IMR-90 (cell line): Measurements from ENCODE around the gene CES1. TPM values are rescaled to one million over a fixed set of nuclear protein-coding genes. Genes with fewer than 3 reads are reported as not detected.
"Not testable (repeated sequence)": the region's sequence is repeated elsewhere in the genome, so short reads cannot be mapped to it uniquely, and the experiment has no call there.

Experiments used
- ATAC-seq: fragments of 200-7000 bp; cut with Tn5 transposase; 2 replicates; pipeline ENCODE4 v1.9.1; 2020; ENCODE audit warnings: low read depth, mild to moderate bottlenecking, moderate library complexity
- BruUV-seq: library from RNA; stranded (reverse); fragments of 400-500 nt; replicated peaks from 2 replicates; lab custom pipeline; 2021; lab: Mats Ljungman, UMichigan
- CTCF ChIA-PET: fragments of 300-600 bp; formaldehyde crosslinking; extraction: SDS; loops from one replicate; lab custom pipeline; 2021; ENCODE audit warnings: antibody characterized with exemption; lab: Yijun Ruan, JAX
- POLR2A ChIA-PET: fragments of 300-600 bp; sonication (Branson Sonifier 250); formaldehyde crosslinking; loops from one replicate; lab custom pipeline; 2022; ENCODE audit warnings: antibody characterized with exemption; ENCODE audit not compliant: unreplicated experiment; lab: Charles Lee
- DNase-seq: peaks from one replicate; pipeline ENCODE4 v3.0.0; 2013
- H2AFZ ChIP-seq: replicated peaks from 2 replicates; pipeline ENCODE3; 2013; ENCODE audit warnings: low read length, mild to moderate bottlenecking; ENCODE audit not compliant: poor library complexity
- H2AK5ac ChIP-seq: 2 replicates; pipeline ENCODE4 v1.6.1; 2013; ENCODE audit warnings: low read depth, low read length, inconsistent platforms
- H2AK9ac ChIP-seq: replicated peaks from 2 replicates; pipeline ENCODE3; 2013; ENCODE audit warnings: mild to moderate bottlenecking, low read depth, low read length, moderate library complexity; ENCODE audit not compliant: poor library complexity
- H2BK120ac ChIP-seq: 2 replicates; pipeline ENCODE4 v1.6.1; 2013; ENCODE audit warnings: low read depth, low read length, inconsistent platforms
- H2BK15ac ChIP-seq: 3 replicates; pipeline ENCODE4 v1.6.1; 2013; ENCODE audit warnings: low read depth, low read length, inconsistent platforms
- H2BK20ac ChIP-seq: 2 replicates; pipeline ENCODE4 v1.6.1; 2013; ENCODE audit warnings: low read depth, mild to moderate bottlenecking, inconsistent platforms, low read length, moderate library complexity
- H2BK5ac ChIP-seq: 2 replicates; pipeline ENCODE4 v1.6.1; 2013; ENCODE audit warnings: mild to moderate bottlenecking, low read depth, low read length, inconsistent platforms; ENCODE audit not compliant: poor library complexity, severe bottlenecking
- H3K14ac ChIP-seq: replicated peaks from 2 replicates; pipeline ENCODE4 v1.6.1; 2013; ENCODE audit warnings: low read depth, low read length, inconsistent platforms
- H3K18ac ChIP-seq: 2 replicates; pipeline ENCODE4 v1.6.1; 2013; ENCODE audit warnings: low read depth, low read length, control low read depth
- H3K23ac ChIP-seq: 2 replicates; pipeline ENCODE4 v1.6.1; 2013; ENCODE audit warnings: low read depth, low read length, inconsistent platforms
- H3K27ac ChIP-seq: 2 replicates; pipeline ENCODE4 v1.5.1; 2013; ENCODE audit warnings: mild to moderate bottlenecking, control low read depth, low read length; ENCODE audit not compliant: insufficient read depth
- H3K27me3 ChIP-seq: 2 replicates; pipeline ENCODE4 v1.6.1; 2013; ENCODE audit warnings: low read length; ENCODE audit not compliant: control insufficient read depth, insufficient read depth
- H3K36me3 ChIP-seq: 2 replicates; pipeline ENCODE4 v1.6.1; 2013; ENCODE audit warnings: low read length, mixed read lengths; ENCODE audit not compliant: control insufficient read depth, insufficient read depth
- H3K4ac ChIP-seq: 2 replicates; pipeline ENCODE4 v1.6.1; 2013; ENCODE audit warnings: low read depth, low read length, inconsistent platforms
- H3K4me1 ChIP-seq: 2 replicates; pipeline ENCODE4 v1.6.1; 2013; ENCODE audit warnings: low read length, mixed read lengths; ENCODE audit not compliant: control insufficient read depth, insufficient read depth
- H3K4me2 ChIP-seq: 2 replicates; pipeline ENCODE4 v1.6.1; 2013; ENCODE audit warnings: low read depth, mild to moderate bottlenecking, control low read depth, low read length, moderate library complexity
- H3K4me3 ChIP-seq: 2 replicates; pipeline ENCODE4 v1.5.1; 2013; ENCODE audit warnings: low read depth, mild to moderate bottlenecking, control low read depth, low read length, moderate library complexity; ENCODE audit not compliant: insufficient read depth
- H3K56ac ChIP-seq: 2 replicates; pipeline ENCODE4 v1.6.1; 2013; ENCODE audit warnings: low read length, inconsistent platforms; ENCODE audit not compliant: insufficient read depth; ENCODE audit errors: extremely low read depth
- H3K79me1 ChIP-seq, 2 experiments: 2 replicates each; pipeline ENCODE4 v1.6.1; 2013; ENCODE audit warnings: low read length in 2 of 2, inconsistent platforms in 1 of 2, low read depth in 1 of 2
- H3K9ac ChIP-seq: 2 replicates; pipeline ENCODE4 v1.6.1; 2013; ENCODE audit warnings: low read depth, low read length, control low read depth
- H3K9me1 ChIP-seq: 2 replicates; pipeline ENCODE4 v1.6.1; 2013; ENCODE audit warnings: low read length, inconsistent platforms; ENCODE audit not compliant: insufficient read depth
- H3K9me3 ChIP-seq: 2 replicates; pipeline ENCODE4 v1.6.1; 2013; ENCODE audit warnings: low read length; ENCODE audit not compliant: control insufficient read depth, insufficient read depth
- H4K20me1 ChIP-seq: 2 replicates; pipeline ENCODE4 v1.6.1; 2013; ENCODE audit warnings: low read length, inconsistent platforms; ENCODE audit not compliant: insufficient read depth
- H4K5ac ChIP-seq: 2 replicates; pipeline ENCODE4 v1.6.1; 2013; ENCODE audit warnings: mild to moderate bottlenecking, low read depth, low read length, control low read depth
- H4K8ac ChIP-seq, 2 experiments: 2 replicates each; pipeline ENCODE4 v1.6.1; 2013; ENCODE audit warnings: low read depth in 2 of 2, low read length in 2 of 2, control low read depth in 1 of 2, inconsistent platforms in 1 of 2
- H4K91ac ChIP-seq: 2 replicates; pipeline ENCODE4 v1.6.1; 2013; ENCODE audit warnings: low read depth, low read length, inconsistent platforms; ENCODE audit not compliant: insufficient read depth
- CEBPB ChIP-seq: IDR thresholded peaks from 2 replicates; pipeline ENCODE4 v1.6.1; 2012; ENCODE audit warnings: low read depth, low read length, improper control_type of control experiment
- MAFK ChIP-seq: IDR thresholded peaks from 2 replicates; pipeline ENCODE4 v1.6.1; 2012; ENCODE audit warnings: low read depth, low read length, improper control_type of control experiment
- MAZ ChIP-seq: IDR thresholded peaks from 2 replicates; pipeline ENCODE4 v1.6.1; 2012; ENCODE audit warnings: low read depth, mild to moderate bottlenecking, low read length, improper control_type of control experiment, moderate library complexity, borderline replicate concordance
- MXI1 ChIP-seq: IDR thresholded peaks from 2 replicates; pipeline ENCODE4 v1.6.1; 2012; ENCODE audit warnings: low read depth, mild to moderate bottlenecking, low read length, moderate library complexity, borderline replicate concordance
- NFE2L2 ChIP-seq: fragments of 150-350 bp; IDR thresholded peaks from 2 replicates; pipeline ENCODE4 v1.6.1; 2016; ENCODE audit warnings: low read depth, mild to moderate bottlenecking, low read length
- RAD21 ChIP-seq: IDR thresholded peaks from 2 replicates; pipeline ENCODE4 v1.6.1; 2012; ENCODE audit warnings: low read length, improper control_type of control experiment
- WGBS, 2 experiments: methylation state at CpG; one replicate each; pipeline versions ENCODE4 v1.1.5 to v1.1.7; 2013; ENCODE audit warnings: missing lambda C conversion rate in 2 of 2; ENCODE audit not compliant: insufficient read length in 1 of 2; ENCODE audit errors: extremely low coverage in 2 of 2; 5-methylcytosine and 5-hydroxymethylcytosine counted together
- dilution Hi-C: fragments of 300-500 bp; cut with HindIII; formaldehyde crosslinking; loops from one replicate; pipeline ENCODE4 v1.14.3; 2018; ENCODE audit warnings: low sequenced_read_pairs; ENCODE audit not compliant: unreplicated experiment
- in situ Hi-C: fragments of 300-500 bp; cut with MboI; formaldehyde crosslinking; loops from 3 replicates; pipeline ENCODE4 v1.14.3; 2019; ENCODE audit warnings: low sequenced_read_pairs, inconsistent platforms, mixed read lengths
- intact Hi-C: fragments of 100-400 bp; cut with micrococcal nuclease; formaldehyde crosslinking; loops from 2 replicates; pipeline ENCODE4 v1.10.0; 2022
- polyA plus RNA-seq, 3 experiments: library from polyadenylated mRNA; depleted of rRNA; stranded (reverse); fragments of >200 nt; gene quantifications; 2 replicates each; pipeline ENCODE4 v1.2.3, GENCODE V29; 2012; ENCODE audit warnings: low replicate concordance in 1 of 3
- total RNA-seq: library from RNA; depleted of rRNA; stranded (reverse); fragments of >200 nt; gene quantifications from 2 replicates; pipeline ENCODE4 v1.2.3, GENCODE V29; 2012

CES1 gene
- total and polyA plus RNA-seq, 2 of the 4 experiments (the other 2 are of a cell fraction), result 0.03 TPM; not detected in 1

- Histone ChIP-seq H2BK120ac (no peak overlapping the region), H3K4ac (no peak overlapping the region), H3K23ac (no peak overlapping the region), H3K27ac (no peak overlapping the region), H3K4me2 (no peak overlapping the region), H4K8ac (no peak overlapping the region), H3K18ac (no peak overlapping the region), H2AK9ac (no peak overlapping the region), H3K56ac (no peak overlapping the region), H2BK20ac (no peak overlapping the region), H2BK15ac (no peak overlapping the region), H2BK5ac (no peak overlapping the region), H4K20me1 (no peaks in the 10 kb centered on the region), H3K79me1 (no peaks in the 10 kb centered on the region), H3K9ac (no peak overlapping the region), H3K4me3 (no peak overlapping the region), H4K5ac (no peak overlapping the region), H3K9me1 (no peaks in the 10 kb centered on the region), H3K36me3 (no peaks in the 10 kb centered on the region), H3K9me3 (no peaks in the 10 kb centered on the region), H2AFZ (no peak overlapping the region), H3K27me3 (no peaks in the 10 kb centered on the region), H4K91ac (no peak overlapping the region), H3K14ac (no peak overlapping the region), H2AK5ac (no peak overlapping the region), H3K4me1 (no peaks in the 10 kb centered on the region)
- 17% methylated on average over 3 of the region's 5 CpGs; no CpG with 5 or more reads in 1 of the 2 experiments for WGBS, 2 experiments
- ATAC-seq (no peak), DNase-seq (no peak)
- TF ChIP-seq RAD21 (no peak), MAFK (no peak), MXI1 (no peak), MAZ (no peak), CEBPB (no peak), NFE2L2 (no peak)
- in situ Hi-C loops (no loop called here), dilution Hi-C loops (no loop called here), intact Hi-C loops (no loop called here)
- POLR2A ChIA-PET, result no interaction called here
- no TSS peak for BruUV-seq
- CTCF ChIA-PET, result no interaction called here
These were observed 23.5 kb downstream of the CES1 start for GRCh38 chr16:55809386-55809785.

- H4K8ac ChIP-seq, H3K23ac ChIP-seq, CTCF ChIA-PET, H2AFZ ChIP-seq, H3K27me3 ChIP-seq, POLR2A ChIA-PET, H2AK9ac ChIP-seq, H3K56ac ChIP-seq, H3K18ac ChIP-seq, H3K14ac ChIP-seq, H3K4ac ChIP-seq, H2BK120ac ChIP-seq, H3K79me1 ChIP-seq, H4K5ac ChIP-seq, H2BK15ac ChIP-seq, H3K9ac ChIP-seq, H2BK20ac ChIP-seq, in situ Hi-C loops, H3K4me2 ChIP-seq, H3K36me3 ChIP-seq, H2AK5ac ChIP-seq, H3K4me3 ChIP-seq, H3K9me3 ChIP-seq, ATAC-seq, H4K91ac ChIP-seq, H3K27ac ChIP-seq, H2BK5ac ChIP-seq, BruUV-seq, DNase-seq, intact Hi-C loops, dilution Hi-C loops, H4K20me1 ChIP-seq, H3K4me1 ChIP-seq, H3K9me1 ChIP-seq: not testable (repeated sequence)
- no CpG with 5 or more reads among the region's 1 CpG for WGBS, 2 experiments
These were observed 24.6 kb downstream of the CES1 start for GRCh38 chr16:55808286-55808685.
